ENCODE data around the gene EBF3. TPM values are rescaled to one million over a fixed set of nuclear protein-coding genes. Genes with fewer than 3 reads are reported as not detected.

EBF3 gene
- total RNA-seq, 1 experiment from 2014 or later = 0.64 TPM

- H3K27me3 ChIP-seq (ENCODE audit: control insufficient read depth, insufficient read depth, low read length) = peaks cover 36% of the 10 kb centered on the region
- CTCF ChIA-PET = no interaction called here
- no peaks in the 10 kb centered on the region; the same call in 1 of the 2 replicates for H3K4me1 ChIP-seq (ENCODE audit: control insufficient read depth, insufficient read depth, low read length)
- no peaks in the 10 kb centered on the region for H3K9me3 ChIP-seq (ENCODE audit: control insufficient read depth, insufficient read depth, low read depth, low read length)
- H3K36me3 ChIP-seq (ENCODE audit: control insufficient read depth, insufficient read depth, low read length) = no peaks in the 10 kb centered on the region
- intact Hi-C loops (cut with micrococcal nuclease; ENCODE audit: unreplicated experiment) = no loop called here
- POLR2A ChIA-PET = no interaction called here
- DNase-seq (ENCODE audit: low read depth, low spot score) = no peak
- TF ChIP-seq SIN3A (IDR thresholded peaks at IDR 0.05; ENCODE audit: borderline replicate concordance, insufficient read depth, low read depth, low read length) (no peak), CTCF (IDR thresholded peaks at IDR 0.05) (no peak), REST (IDR thresholded peaks at IDR 0.05; ENCODE audit: insufficient read depth in 1 of 2, low read depth in 2 of 2, low read length in 1 of 2) (no peak), TCF7L2 (IDR thresholded peaks at IDR 0.05; ENCODE audit: low read depth, low read length) (no peak), POLR2AphosphoS5 (IDR thresholded peaks at IDR 0.05; ENCODE audit: low read depth, low read length) (no peak)
- in situ Hi-C loops (cut with HindIII; ENCODE audit: low pct_unique_long_range_greater_than_20kb, low sequenced_read_pairs) = no loop called here
- no peak overlapping the region for H3K4me3 ChIP-seq (ENCODE audit: low read depth in 2 of 2, low read length in 2 of 2)
- BruUV-seq (replicated peaks) = no TSS peak
- no peak; the same call in 1 of the 2 replicates for ATAC-seq
- H3K27ac ChIP-seq (ENCODE audit: low read length) = no peak overlapping the region
Measured at GRCh38 chr10:129955601-129956285, 8.3 kb downstream of the EBF3 start.

- DNase-seq (ENCODE audit: low read depth, low spot score) (no peak), ATAC-seq (no peak)
- H3K9me3 ChIP-seq (ENCODE audit: control insufficient read depth, insufficient read depth, low read depth, low read length) = no peaks in the 10 kb centered on the region
- TF ChIP-seq SIN3A (IDR thresholded peaks at IDR 0.05; ENCODE audit: borderline replicate concordance, insufficient read depth, low read depth, low read length) = no peak
- ChIA-PET POLR2A (no interaction called here), CTCF (no interaction called here)
- BruUV-seq (replicated peaks) = no TSS peak
- H3K4me3 ChIP-seq (ENCODE audit: low read depth in 2 of 2, low read length in 2 of 2) = no peak overlapping the region
- H3K27me3 ChIP-seq (ENCODE audit: control insufficient read depth, insufficient read depth, low read length) = peaks cover 35% of the 10 kb centered on the region
- intact Hi-C loops (cut with micrococcal nuclease; ENCODE audit: unreplicated experiment) (no loop called here), in situ Hi-C loops (cut with HindIII; ENCODE audit: low pct_unique_long_range_greater_than_20kb, low sequenced_read_pairs) (no loop called here)
- H3K4me1 ChIP-seq (ENCODE audit: control insufficient read depth, insufficient read depth, low read length) = no peaks in the 10 kb centered on the region; the same call in 1 of the 2 replicates
- H3K27ac ChIP-seq (ENCODE audit: low read length) = no peak overlapping the region
- no peaks in the 10 kb centered on the region for H3K36me3 ChIP-seq (ENCODE audit: control insufficient read depth, insufficient read depth, low read length)
Measured at GRCh38 chr10:129954492-129955315, 9.4 kb downstream of the EBF3 start.
